HUES6 (cell line): ENCODE data around the gene ANKH.

Experiments used
- H3K27ac ChIP-seq: 2 replicates; pipeline ENCODE4 v1.7.0; 2013; ENCODE audit warnings: low read depth, mild to moderate bottlenecking, low read length, inconsistent platforms
- H3K27me3 ChIP-seq: 2 replicates; pipeline ENCODE4 v1.6.1; 2013; ENCODE audit warnings: low read length; ENCODE audit not compliant: control insufficient read depth, insufficient read depth
- H3K36me3 ChIP-seq: 2 replicates; pipeline ENCODE4 v1.6.1; 2013; ENCODE audit warnings: low read length; ENCODE audit not compliant: control insufficient read depth, insufficient read depth
- H3K4me1 ChIP-seq: 2 replicates; pipeline ENCODE4 v1.6.1; 2013; ENCODE audit warnings: low read length; ENCODE audit not compliant: control insufficient read depth, insufficient read depth
- H3K4me3 ChIP-seq: 2 replicates; pipeline ENCODE4 v1.5.1; 2013; ENCODE audit warnings: low read depth, low read length
- H3K9ac ChIP-seq: one replicate; pipeline ENCODE4 v1.6.1; 2013; ENCODE audit warnings: mild to moderate bottlenecking, low read length
- H3K9me3 ChIP-seq: 2 replicates; pipeline ENCODE4 v1.6.1; 2013; ENCODE audit warnings: low read depth, low read length; ENCODE audit not compliant: control insufficient read depth, insufficient read depth

ANKH gene

GRCh38 chr5:14660833-14661232, 210.7 kb downstream of the ANKH start:
- Histone ChIP-seq H3K27ac (no peak overlapping the region), H3K4me3 (no peak overlapping the region), H3K4me1 (peaks cover 5% of the 10 kb centered on the region; the same call in 1 of the 2 replicates), H3K36me3 (no peaks in the 10 kb centered on the region), H3K9me3 (no peaks in the 10 kb centered on the region), H3K27me3 (peaks cover 10% of the 10 kb centered on the region; the same call in 1 of the 2 replicates), H3K9ac (no peak overlapping the region)

- H3K4me3 ChIP-seq: no peak overlapping the region
- no peak overlapping the region for H3K27ac ChIP-seq
- no peaks in the 10 kb centered on the region for H3K9me3 ChIP-seq
- no peaks in the 10 kb centered on the region for H3K4me1 ChIP-seq
- H3K9ac ChIP-seq: no peak overlapping the region
- peaks cover 8% of the 10 kb centered on the region; the same call in 1 of the 2 replicates for H3K27me3 ChIP-seq
- H3K36me3 ChIP-seq: no peaks in the 10 kb centered on the region
Measured at GRCh38 chr5:14659821-14660607, 211.6 kb downstream of the ANKH start.

GRCh38 chr5:14656898-14657297, 214.7 kb downstream of the ANKH start:
- Histone ChIP-seq H3K4me3 (no peak overlapping the region), H3K9me3 (no peaks in the 10 kb centered on the region), H3K4me1 (no peaks in the 10 kb centered on the region), H3K9ac (no peak overlapping the region), H3K27ac (no peak overlapping the region), H3K36me3 (no peaks in the 10 kb centered on the region), H3K27me3 (no peaks in the 10 kb centered on the region)

- no peaks in the 10 kb centered on the region for H3K27me3 ChIP-seq
- no peaks in the 10 kb centered on the region for H3K36me3 ChIP-seq
- no peaks in the 10 kb centered on the region for H3K9me3 ChIP-seq
- no peaks in the 10 kb centered on the region for H3K4me1 ChIP-seq
- no peak overlapping the region for H3K4me3 ChIP-seq
- H3K27ac ChIP-seq: no peak overlapping the region
- H3K9ac ChIP-seq: no peak overlapping the region
Measured at GRCh38 chr5:14655146-14655741, 216.3 kb downstream of the ANKH start.
